Astrocyte (in vitro differentiated cells and primary cell): ENCODE measurements around the gene EML6. TPM values are rescaled to one million over a fixed set of nuclear protein-coding genes. Genes with fewer than 3 reads are reported as not detected.

Source experiments
- DNase-seq: peaks from one replicate; pipeline ENCODE4 v3.0.0-alpha.2; 2010; ENCODE audit warnings: low read depth
- FAIRE-seq: peaks from 2 replicates; lab custom pipeline; 2011; peaks lifted over from hg19 to GRCh38; lab: Jason Lieb, UNC
- H2AFZ ChIP-seq: 2 replicates; pipeline ENCODE4 v1.6.0; 2012; ENCODE audit warnings: low read depth, low read length, inconsistent platforms
- H3K27ac ChIP-seq: 2 replicates; pipeline ENCODE4 v1.5.1; 2011; ENCODE audit warnings: low read depth, low read length, inconsistent platforms
- H3K27me3 ChIP-seq: 2 replicates; pipeline ENCODE4 v1.6.0; 2011; ENCODE audit warnings: low read length, inconsistent platforms; ENCODE audit not compliant: insufficient read depth
- H3K36me3 ChIP-seq: 2 replicates; pipeline ENCODE4 v1.5.1; 2011; ENCODE audit warnings: low read length, inconsistent platforms; ENCODE audit not compliant: insufficient read depth
- H3K4me1 ChIP-seq: 2 replicates; pipeline ENCODE4 v1.5.1; 2011; ENCODE audit warnings: low read length, inconsistent platforms; ENCODE audit not compliant: insufficient read depth
- H3K4me2 ChIP-seq: 2 replicates; pipeline ENCODE4 v1.6.0; 2012; ENCODE audit warnings: low read length, inconsistent platforms
- H3K4me3 ChIP-seq: 2 replicates; pipeline ENCODE4 v1.5.1; 2011; ENCODE audit warnings: low read depth, mild to moderate bottlenecking, low read length, inconsistent platforms; ENCODE audit not compliant: insufficient read depth
- H3K79me2 ChIP-seq: 2 replicates; pipeline ENCODE4 v1.6.0; 2012; ENCODE audit warnings: mild to moderate bottlenecking, low read length, inconsistent platforms; ENCODE audit not compliant: insufficient read depth
- H3K9ac ChIP-seq: 2 replicates; pipeline ENCODE4 v1.6.0; 2012; ENCODE audit warnings: mild to moderate bottlenecking, low read length, inconsistent platforms
- H3K9me3 ChIP-seq: 2 replicates; pipeline ENCODE4 v1.5.1; 2012; ENCODE audit warnings: low read depth, mild to moderate bottlenecking, low read length, inconsistent platforms; ENCODE audit not compliant: insufficient read depth
- H4K20me1 ChIP-seq: 2 replicates; pipeline ENCODE4 v1.6.0; 2012; ENCODE audit warnings: low read length, inconsistent platforms; ENCODE audit not compliant: insufficient read depth
- H3K27ac Mint-ChIP-seq: one replicate; pipeline ENCODE4 v1.8.0; 2021; ENCODE audit warnings: mild to moderate bottlenecking, mixed read lengths; ENCODE audit not compliant: unreplicated experiment
- H3K27me3 Mint-ChIP-seq: one replicate; pipeline ENCODE4 v1.8.0; 2021; ENCODE audit warnings: low read depth, mixed read lengths; ENCODE audit not compliant: unreplicated experiment
- H3K36me3 Mint-ChIP-seq: one replicate; pipeline ENCODE4 v1.8.0; 2021; ENCODE audit warnings: low read depth, mixed read lengths; ENCODE audit not compliant: unreplicated experiment
- H3K4me1 Mint-ChIP-seq: one replicate; pipeline ENCODE4 v1.8.0; 2021; ENCODE audit warnings: low read depth, mixed read lengths; ENCODE audit not compliant: unreplicated experiment
- H3K4me3 Mint-ChIP-seq: one replicate; pipeline ENCODE4 v1.8.0; 2021; ENCODE audit warnings: mild to moderate bottlenecking, moderate library complexity, mixed read lengths; ENCODE audit not compliant: unreplicated experiment
- H3K9me3 Mint-ChIP-seq: one replicate; pipeline ENCODE4 v1.8.0; 2021; ENCODE audit warnings: mild to moderate bottlenecking, mixed read lengths; ENCODE audit not compliant: unreplicated experiment
- CTCF ChIP-seq: IDR thresholded peaks from 2 replicates; pipeline ENCODE4 v1.5.1; 2011; ENCODE audit warnings: low read depth, mild to moderate bottlenecking, inconsistent platforms, low read length, moderate library complexity; ENCODE audit not compliant: insufficient read depth
- EZH2 ChIP-seq: IDR thresholded peaks from 2 replicates; pipeline ENCODE4 v1.6.1; 2012; ENCODE audit warnings: mild to moderate bottlenecking, low read length, inconsistent platforms; ENCODE audit not compliant: insufficient read depth
- total RNA-seq: library from RNA; stranded (reverse); gene quantifications from 2 replicates; pipeline ENCODE4 v1.2.1, GENCODE V29; 2021

Gene EML6
- total RNA-seq, 1 donor from 2014 or later = 0.23 TPM

- H3K4me3 ChIP-seq = no peak overlapping the region
- H3K4me1 ChIP-seq = peaks cover 7% of the 10 kb centered on the region
- FAIRE-seq (no peak), DNase-seq (no peak)
- H2AFZ ChIP-seq = no peak overlapping the region
- no peaks in the 10 kb centered on the region for H3K27me3 ChIP-seq
- no peaks in the 10 kb centered on the region for H3K79me2 ChIP-seq
- no peak overlapping the region for H3K4me2 ChIP-seq
- peaks cover 20% of the 10 kb centered on the region for H3K4me1 Mint-ChIP-seq
- no peaks in the 10 kb centered on the region for H3K9me3 Mint-ChIP-seq
- peaks cover 2% of the 10 kb centered on the region for H3K27me3 Mint-ChIP-seq
- TF ChIP-seq CTCF (no peak), EZH2 (no peak)
- no peak overlapping the region for H3K9ac ChIP-seq
- H3K27ac Mint-ChIP-seq = no peak overlapping the region
- no peak overlapping the region for H3K27ac ChIP-seq
- H3K36me3 ChIP-seq = no peaks in the 10 kb centered on the region
- H4K20me1 ChIP-seq = peaks cover 3% of the 10 kb centered on the region
- H3K36me3 Mint-ChIP-seq = no peaks in the 10 kb centered on the region
- no peak overlapping the region for H3K4me3 Mint-ChIP-seq
- no peaks in the 10 kb centered on the region for H3K9me3 ChIP-seq
These were observed 44.7 kb upstream of the EML6 start for GRCh38 chr2:54678719-54679118.

GRCh38 chr2:54680397-54681041 lies 42.9 kb upstream of the EML6 start:
- TF ChIP-seq EZH2 (no peak), CTCF (no peak)
- H3K27ac Mint-ChIP-seq = peak overlapping the region; percentile 70
- peak overlapping the region; percentile 52 for H3K4me2 ChIP-seq
- H3K4me1 ChIP-seq = peaks cover 7% of the 10 kb centered on the region
- peaks cover 18% of the 10 kb centered on the region for H3K4me1 Mint-ChIP-seq
- peaks cover 2% of the 10 kb centered on the region for H3K27me3 Mint-ChIP-seq
- H3K79me2 ChIP-seq = no peaks in the 10 kb centered on the region
- DNase-seq (peak; percentile 64), FAIRE-seq (no peak)
- no peak overlapping the region for H3K27ac ChIP-seq
- H3K36me3 Mint-ChIP-seq = no peaks in the 10 kb centered on the region
- peak overlapping the region; percentile 63 for H3K4me3 Mint-ChIP-seq
- H4K20me1 ChIP-seq = peaks cover 3% of the 10 kb centered on the region
- H3K27me3 ChIP-seq = no peaks in the 10 kb centered on the region
- no peaks in the 10 kb centered on the region for H3K9me3 ChIP-seq
- H3K36me3 ChIP-seq = no peaks in the 10 kb centered on the region
- no peak overlapping the region for H2AFZ ChIP-seq
- no peaks in the 10 kb centered on the region for H3K9me3 Mint-ChIP-seq
- no peak overlapping the region for H3K4me3 ChIP-seq
- H3K9ac ChIP-seq = no peak overlapping the region

- Histone ChIP-seq H4K20me1 (peaks cover 3% of the 10 kb centered on the region), H3K4me2 (no peak overlapping the region), H3K4me3 (no peak overlapping the region), H3K4me1 (peaks cover 7% of the 10 kb centered on the region), H3K9me3 (no peaks in the 10 kb centered on the region), H3K27me3 (no peaks in the 10 kb centered on the region), H3K27ac (no peak overlapping the region), H3K36me3 (no peaks in the 10 kb centered on the region), H3K79me2 (no peaks in the 10 kb centered on the region), H3K9ac (no peak overlapping the region), H2AFZ (no peak overlapping the region)
- H3K4me1 Mint-ChIP-seq = peaks cover 14% of the 10 kb centered on the region
- H3K27ac Mint-ChIP-seq = no peak overlapping the region
- H3K4me3 Mint-ChIP-seq = no peak overlapping the region
- H3K36me3 Mint-ChIP-seq = no peaks in the 10 kb centered on the region
- H3K9me3 Mint-ChIP-seq = no peaks in the 10 kb centered on the region
- TF ChIP-seq CTCF (no peak), EZH2 (no peak)
- H3K27me3 Mint-ChIP-seq = peaks cover 2% of the 10 kb centered on the region
- no peak for FAIRE-seq
- no peak for DNase-seq
These were observed 42.0 kb upstream of the EML6 start for GRCh38 chr2:54681416-54681815.
